Measurements from ENCODE around the gene HBEGF. TPM values are rescaled to one million over a fixed set of nuclear protein-coding genes. Genes with fewer than 3 reads are reported as not detected.

HBEGF gene
- total and polyA plus RNA-seq, 7 donors: 4.7 to 17.6 (median 10.9) TPM

DNA sequence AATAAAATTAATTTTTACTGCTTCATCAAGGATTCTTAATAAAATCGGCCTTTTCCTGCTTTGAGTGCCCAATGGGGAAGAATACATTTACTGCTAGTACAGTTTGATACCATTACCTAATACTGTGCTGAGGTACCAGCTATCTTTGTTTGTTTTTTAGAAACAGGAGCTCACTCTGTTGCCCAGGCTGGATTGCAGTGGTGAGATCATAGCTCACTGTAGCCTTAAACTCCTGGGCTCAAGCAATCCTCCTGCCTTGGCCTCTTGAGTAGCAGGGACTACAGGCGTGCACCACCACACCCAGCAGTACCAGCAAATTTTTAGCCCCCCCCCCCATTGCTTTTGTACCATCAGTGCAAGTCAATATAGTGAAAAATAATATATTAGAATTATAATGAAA lies 41.6 kb upstream of the HBEGF start:
- intact Hi-C loops (cut with DNase I): no loop called here
- Histone ChIP-seq H3K36me3 (no peaks in the 10 kb centered on the region), H3K27ac (no peak overlapping the region), H3K9me3 (no peaks in the 10 kb centered on the region), H3K27me3 (no peaks in the 10 kb centered on the region), H3K4me1 (no peaks in the 10 kb centered on the region), H3K4me3 (no peak overlapping the region)
- WGBS, 2 donors: 94 to 95% methylated on average over 2 of the region's 2 CpGs
- TF ChIP-seq EP300 (IDR thresholded peaks at IDR 0.05): no peak
- no peak for TF ChIP-seq POLR2A (IDR thresholded peaks at IDR 0.05)
- TF ChIP-seq CTCF (IDR thresholded peaks at IDR 0.05): no peak
- TF ChIP-seq POLR2AphosphoS5 (IDR thresholded peaks at IDR 0.05): no peak
- no peak for DNase-seq

- intact Hi-C loops (cut with DNase I): no loop called here
- no peak for TF ChIP-seq CTCF (IDR thresholded peaks at IDR 0.05)
- TF ChIP-seq POLR2A (IDR thresholded peaks at IDR 0.05): no peak
- no peak for TF ChIP-seq EP300 (IDR thresholded peaks at IDR 0.05)
These were observed 36.9 kb upstream of the HBEGF start for GRCh38 chr5:140383300-140383699.

GRCh38 chr5:140382866-140383265 lies 36.5 kb upstream of the HBEGF start:
- Histone ChIP-seq H3K27me3 (no peaks in the 10 kb centered on the region), H3K4me3 (no peak overlapping the region), H3K27ac (no peak overlapping the region), H3K4me1 (no peaks in the 10 kb centered on the region), H3K36me3 (no peaks in the 10 kb centered on the region), H3K9me3 (no peaks in the 10 kb centered on the region)
- no peak for DNase-seq
- TF ChIP-seq CTCF (IDR thresholded peaks at IDR 0.05) (no peak), EP300 (IDR thresholded peaks at IDR 0.05) (no peak), POLR2AphosphoS5 (IDR thresholded peaks at IDR 0.05) (no peak), POLR2A (IDR thresholded peaks at IDR 0.05) (no peak)
- intact Hi-C loops (cut with DNase I): no loop called here

More at GRCh38 chr5:140383300-140383699, 36.9 kb upstream of the HBEGF start:
- no peak overlapping the region for H3K4me3 ChIP-seq
- no peaks in the 10 kb centered on the region for H3K4me1 ChIP-seq
- H3K9me3 ChIP-seq: no peaks in the 10 kb centered on the region
- 83 to 95% methylated on average over 2 of the region's 2 CpGs for WGBS, 2 donors
- H3K27ac ChIP-seq: no peak overlapping the region
- DNase-seq: no peak
- H3K36me3 ChIP-seq: no peaks in the 10 kb centered on the region
- no peaks in the 10 kb centered on the region for H3K27me3 ChIP-seq

DNA sequence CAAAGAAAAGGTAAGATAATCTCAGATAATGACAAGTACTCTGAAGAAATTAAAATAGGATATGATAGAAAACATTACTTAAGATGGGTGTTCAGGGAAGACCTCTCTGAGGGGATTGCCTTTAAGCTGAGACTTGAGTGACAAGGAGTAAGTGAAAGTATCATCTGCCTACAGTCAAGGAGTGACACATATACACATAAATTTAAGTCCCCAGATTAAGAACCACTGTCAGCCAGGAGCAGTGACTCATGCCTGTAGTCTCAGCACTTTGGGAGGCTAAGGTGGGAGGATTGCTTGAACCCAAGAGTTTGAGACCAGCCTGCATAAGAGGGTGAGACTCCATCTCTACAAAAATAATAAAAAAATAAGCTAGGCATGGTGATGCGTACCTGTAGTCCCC lies 35.6 kb upstream of the HBEGF start:
- DNase-seq: no peak
- Histone ChIP-seq H3K36me3 (no peaks in the 10 kb centered on the region), H3K4me1 (no peaks in the 10 kb centered on the region), H3K4me3 (no peak overlapping the region), H3K27me3 (no peaks in the 10 kb centered on the region), H3K9me3 (no peaks in the 10 kb centered on the region), H3K27ac (no peak overlapping the region)
- intact Hi-C loops (cut with DNase I): no loop called here
- TF ChIP-seq POLR2AphosphoS5 (IDR thresholded peaks at IDR 0.05) (no peak), EP300 (IDR thresholded peaks at IDR 0.05) (no peak), CTCF (IDR thresholded peaks at IDR 0.05) (no peak), POLR2A (IDR thresholded peaks at IDR 0.05) (no peak)
- 95 to 97% methylated on average over 1 of the region's 1 CpG for WGBS, 2 donors

GRCh38 chr5:140381351-140381750 lies 34.9 kb upstream of the HBEGF start:
- 92 to 96% methylated on average over 4 of the region's 4 CpGs for WGBS, 2 donors
- Histone ChIP-seq H3K9me3 (no peaks in the 10 kb centered on the region), H3K36me3 (no peaks in the 10 kb centered on the region), H3K27me3 (no peaks in the 10 kb centered on the region), H3K4me3 (no peak overlapping the region), H3K4me1 (no peaks in the 10 kb centered on the region), H3K27ac (no peak overlapping the region)
- no peak for TF ChIP-seq EP300 (IDR thresholded peaks at IDR 0.05)
- no peak for TF ChIP-seq POLR2A (IDR thresholded peaks at IDR 0.05)
- TF ChIP-seq CTCF (IDR thresholded peaks at IDR 0.05): no peak
- no peak for TF ChIP-seq POLR2AphosphoS5 (IDR thresholded peaks at IDR 0.05)
- intact Hi-C loops (cut with DNase I): no loop called here
- DNase-seq: no peak
